HEK293 (cell line): ENCODE data around the gene CENPB.
"Not testable (repeated sequence)": the region's sequence is repeated elsewhere in the genome, so short reads cannot be mapped to it uniquely, and the experiment has no call there.

ENCODE experiments used
- CTCF ChIA-PET: fragments of 350-600 bp; formaldehyde crosslinking; extraction: SDS; loops from one replicate; lab custom pipeline; 2021; ENCODE audit warnings: antibody characterized with exemption; lab: Yijun Ruan, JAX
- POLR2A ChIA-PET: fragments of 300-600 bp; formaldehyde crosslinking; extraction: SDS; loops from one replicate; lab custom pipeline; 2020; ENCODE audit warnings: antibody characterized with exemption, inconsistent platforms; lab: Yijun Ruan, JAX
- H3K27ac ChIP-seq: fragments of 200-500 bp; sonication (Bioruptor generic); 2 replicates; pipeline ENCODE4 v1.5.1; 2014; ENCODE audit warnings: low read depth, low read length, control low read depth, inconsistent platforms; ENCODE audit errors: extremely low read depth
- H3K36me3 ChIP-seq, 2 experiments: fragments of 200-500 bp in 1 of 2; sonication (Bioruptor generic) in 1 of 2; 1 replicate in 1 of 2; 2 replicates in 1 of 2; pipeline ENCODE4 v1.5.1; 2014 to 2017; ENCODE audit warnings: inconsistent platforms in 2 of 2, low read length in 2 of 2; ENCODE audit not compliant: control insufficient read depth in 2 of 2, insufficient read depth in 1 of 2
- H3K4me1 ChIP-seq: fragments of 200-500 bp; sonication (Bioruptor generic); 2 replicates; pipeline ENCODE4 v1.5.1; 2014; ENCODE audit warnings: mild to moderate bottlenecking, low read length, inconsistent platforms; ENCODE audit not compliant: control insufficient read depth, insufficient read depth
- H3K4me3 ChIP-seq: 2 replicates; pipeline ENCODE4 v1.5.1; 2011; ENCODE audit warnings: low read depth, mild to moderate bottlenecking, control low read depth, low read length, moderate library complexity
- H3K9me3 ChIP-seq: fragments of 200-500 bp; sonication (Bioruptor generic); 2 replicates; pipeline ENCODE4 v1.5.1; 2014; ENCODE audit warnings: low read depth, low read length, inconsistent platforms; ENCODE audit not compliant: control insufficient read depth, insufficient read depth
- GLI2 ChIP-seq: fragments of 450-650 bp; formaldehyde crosslinking; IDR thresholded peaks from 2 replicates; pipeline ENCODE4; 2017; ENCODE audit warnings: missing biosample characterization, missing genetic modification characterization, low read depth, borderline replicate concordance
- KLF9 ChIP-seq: fragments of 450-650 bp; formaldehyde crosslinking; IDR thresholded peaks from 2 replicates; pipeline ENCODE4 v1.5.1; 2016; ENCODE audit warnings: missing biosample characterization, missing genetic modification characterization, low read depth
- MYNN ChIP-seq: fragments of 450-650 bp; formaldehyde crosslinking; IDR thresholded peaks from 2 replicates; pipeline ENCODE4 v1.5.1; 2016; ENCODE audit warnings: missing biosample characterization, missing genetic modification characterization, borderline replicate concordance
- SP2 ChIP-seq: fragments of 450-650 bp; formaldehyde crosslinking; IDR thresholded peaks from 2 replicates; pipeline ENCODE4 v1.5.1; 2016; ENCODE audit warnings: missing biosample characterization, missing genetic modification characterization
- ZNF133 ChIP-seq: fragments of 450-650 bp; formaldehyde crosslinking; IDR thresholded peaks from 2 replicates; pipeline ENCODE4 v1.5.1; 2016; ENCODE audit warnings: missing biosample characterization, missing genetic modification characterization
- ZNF221 ChIP-seq: fragments of 450-650 bp; formaldehyde crosslinking; IDR thresholded peaks from 2 replicates; pipeline ENCODE4 v1.5.1; 2017; ENCODE audit warnings: missing biosample characterization, missing genetic modification characterization, borderline replicate concordance
- ZNF223 ChIP-seq: fragments of 450-650 bp; formaldehyde crosslinking; IDR thresholded peaks from 2 replicates; pipeline ENCODE4 v1.5.1; 2016; ENCODE audit warnings: missing biosample characterization, missing genetic modification characterization
- ZNF266 ChIP-seq: fragments of 450-650 bp; formaldehyde crosslinking; IDR thresholded peaks from 2 replicates; pipeline ENCODE4 v1.5.1; 2016; ENCODE audit warnings: missing biosample characterization, missing genetic modification characterization, low read depth
- ZNF274 ChIP-seq, 2 experiments: fragments of 200-500 bp in 1 of 2; fragments of 450-650 bp in 1 of 2; sonication (Bioruptor generic) in 1 of 2; formaldehyde crosslinking in 1 of 2; IDR thresholded peaks; 2 replicates each; pipeline versions ENCODE4 v1.5.1 to v1.6.1; 2014 to 2016; ENCODE audit warnings: borderline replicate concordance in 1 of 2, inconsistent platforms in 1 of 2, low read length in 1 of 2, missing biosample characterization in 1 of 2, missing genetic modification characterization in 1 of 2
- ZNF350 ChIP-seq: fragments of 450-650 bp; formaldehyde crosslinking; IDR thresholded peaks from 2 replicates; pipeline ENCODE4 v1.5.0; 2017; ENCODE audit warnings: missing biosample characterization, mild to moderate bottlenecking, missing genetic modification characterization
- ZNF394 ChIP-seq: fragments of 450-650 bp; formaldehyde crosslinking; IDR thresholded peaks from 2 replicates; pipeline ENCODE4 v1.5.1; 2016; ENCODE audit warnings: missing biosample characterization, missing genetic modification characterization, mild to moderate bottlenecking, moderate library complexity, borderline replicate concordance
- ZNF521 ChIP-seq: fragments of 450-650 bp; formaldehyde crosslinking; IDR thresholded peaks from 2 replicates; pipeline ENCODE4 v1.5.1; 2017; ENCODE audit warnings: missing biosample characterization, mild to moderate bottlenecking, missing genetic modification characterization
- ZNF549 ChIP-seq: fragments of 450-650 bp; IDR thresholded peaks from 2 replicates; pipeline ENCODE4 v1.5.1; 2018; ENCODE audit warnings: missing biosample characterization, missing genetic modification characterization, mild to moderate bottlenecking, inconsistent platforms, moderate library complexity
- ZNF571 ChIP-seq: fragments of 450-650 bp; formaldehyde crosslinking; IDR thresholded peaks from 2 replicates; pipeline ENCODE4 v1.5.0; 2017; ENCODE audit warnings: missing biosample characterization, missing genetic modification characterization
- ZNF610 ChIP-seq: fragments of 450-650 bp; formaldehyde crosslinking; IDR thresholded peaks from 2 replicates; pipeline ENCODE4 v1.5.1; 2016; ENCODE audit warnings: missing biosample characterization, missing genetic modification characterization, borderline replicate concordance
- ZNF624 ChIP-seq: fragments of 450-650 bp; formaldehyde crosslinking; IDR thresholded peaks from 2 replicates; pipeline ENCODE4 v1.5.1; 2017; ENCODE audit warnings: missing biosample characterization, missing genetic modification characterization
- ZNF792 ChIP-seq: fragments of 450-650 bp; formaldehyde crosslinking; IDR thresholded peaks from 2 replicates; pipeline ENCODE4 v1.5.1; 2016; ENCODE audit warnings: missing biosample characterization, missing genetic modification characterization
- TF ChIP-seq, protein P1 (sequence below): fragments of 450-650 bp; formaldehyde crosslinking; IDR thresholded peaks from 2 replicates; pipeline ENCODE4 v1.5.1; 2016; ENCODE audit warnings: missing biosample characterization, missing genetic modification characterization, low read depth
- TF ChIP-seq, protein P2 (sequence below): fragments of 450-650 bp; formaldehyde crosslinking; IDR thresholded peaks from 2 replicates; pipeline ENCODE4 v1.5.1; 2016; ENCODE audit warnings: missing biosample characterization, missing genetic modification characterization
- TF ChIP-seq, protein P3 (sequence below): fragments of 450-650 bp; formaldehyde crosslinking; conservative IDR thresholded peaks from 2 replicates; pipeline ENCODE4 v1.5.1; 2016; ENCODE audit warnings: low read depth, missing biosample characterization, missing genetic modification characterization

The CENPB gene

DNA sequence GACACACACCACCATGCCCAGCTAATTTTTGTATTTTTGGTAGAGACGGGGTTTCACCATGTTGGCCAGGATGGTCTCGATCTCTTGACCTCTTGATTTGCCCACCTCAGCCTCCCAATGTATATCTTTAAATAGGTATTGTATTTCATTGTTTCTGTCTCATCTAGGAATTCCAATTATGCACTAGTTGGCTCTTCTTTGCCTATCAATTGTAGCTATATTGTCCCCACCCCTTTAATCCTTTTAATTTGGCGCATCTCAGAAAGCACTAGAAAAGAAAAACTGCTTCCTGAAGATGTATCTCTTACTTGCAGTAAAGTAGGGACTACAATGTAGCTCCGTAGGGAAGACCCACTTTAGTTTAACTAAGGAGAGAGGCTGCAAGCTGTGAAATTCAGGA, 49.6 kb upstream of the CENPB start:
- TF ChIP-seq SP2 (tag by site-specific recombination) (no peak), ZNF549 (tag by site-specific recombination) (no peak), ZNF266 (no peak), ZNF133 (peak; percentile 97)
- H3K36me3 ChIP-seq, result no peaks in the 10 kb centered on the region; a peak in 1 of 3 replicates
- ChIA-PET POLR2A (no interaction called here), CTCF (interaction anchor here (1.2 to 1.8 kb wide), 3 partner anchors 16 to 236 kb away, joined by 3 to 8 read pairs (median 8); partner anchors contain the start of gene AP5S1)
- H3K4me3 ChIP-seq, result no peak overlapping the region
- H3K9me3 ChIP-seq, result no peaks in the 10 kb centered on the region
- H3K27ac ChIP-seq, result no peak overlapping the region
- H3K4me1 ChIP-seq, result no peaks in the 10 kb centered on the region

DNA sequence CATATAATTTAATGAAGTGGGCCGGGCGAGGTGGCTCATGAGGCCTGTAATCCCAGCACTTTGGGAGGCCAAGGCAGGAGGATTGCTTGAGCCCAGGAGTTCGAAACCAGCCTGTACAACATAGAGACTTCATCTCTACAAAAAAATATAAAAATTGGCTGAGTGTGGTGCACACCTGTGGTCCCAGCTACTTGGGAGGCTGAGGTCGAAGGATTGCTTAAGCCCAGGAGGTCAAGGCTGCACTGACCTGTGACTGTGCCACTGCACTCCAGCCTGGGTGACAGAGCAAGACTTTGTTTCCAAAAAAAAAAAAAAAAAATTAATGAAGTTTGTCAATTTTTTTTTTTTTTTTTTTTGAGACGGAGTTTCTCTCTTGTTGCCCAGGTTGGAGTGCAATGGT, 43.4 kb upstream of the CENPB start:
- not testable (repeated sequence) for H3K27ac ChIP-seq, H3K9me3 ChIP-seq, H3K4me3 ChIP-seq, H3K4me1 ChIP-seq
- POLR2A ChIA-PET, result interaction anchor here (1.2 kb wide), 1 partner anchor 9 kb away, joined by 5 read pairs; the partner anchor contains the start of gene AP5S1
- CTCF ChIA-PET, result interaction anchor here (1.5 to 2.8 kb wide), 2 partner anchors 9 to 12 kb away, joined by 6 to 10 read pairs; partner anchors contain the start of gene AP5S1
- H3K36me3 ChIP-seq, result peaks cover 0 to 32% of the 10 kb centered on the region in 2 experiments; a peak in 2 of 3 replicates

- no peaks in the 10 kb centered on the region for H3K4me1 ChIP-seq
- no peaks in the 10 kb centered on the region for H3K9me3 ChIP-seq
- H3K36me3 ChIP-seq, result peaks cover 5 to 43% of the 10 kb centered on the region in 2 experiments; a peak in 2 of 3 replicates
- ChIA-PET POLR2A (interaction anchor here (1.2 kb wide), 1 partner anchor 8 kb away, joined by 5 read pairs; the partner anchor contains the start of gene AP5S1), CTCF (interaction anchor here (0.6 to 2.8 kb wide), 2 partner anchors 8 to 753 kb away, joined by 5 to 10 read pairs; partner anchors contain the start of gene AP5S1)
- no peak overlapping the region for H3K27ac ChIP-seq
- H3K4me3 ChIP-seq, result no peak overlapping the region
- TF ChIP-seq ZNF274 (IDR thresholded peaks at IDR 0.05; ENCODE audit: low read length) (no peak), ZNF274 (tag by site-specific recombination; IDR thresholded peaks at IDR 0.05; ENCODE audit: borderline replicate concordance) (no peak), ZNF624 (tag by site-specific recombination) (no peak), ZNF221 (tag by site-specific recombination) (no peak)
These were observed 42.3 kb upstream of the CENPB start for GRCh38 chr20:3828798-3829197.

DNA sequence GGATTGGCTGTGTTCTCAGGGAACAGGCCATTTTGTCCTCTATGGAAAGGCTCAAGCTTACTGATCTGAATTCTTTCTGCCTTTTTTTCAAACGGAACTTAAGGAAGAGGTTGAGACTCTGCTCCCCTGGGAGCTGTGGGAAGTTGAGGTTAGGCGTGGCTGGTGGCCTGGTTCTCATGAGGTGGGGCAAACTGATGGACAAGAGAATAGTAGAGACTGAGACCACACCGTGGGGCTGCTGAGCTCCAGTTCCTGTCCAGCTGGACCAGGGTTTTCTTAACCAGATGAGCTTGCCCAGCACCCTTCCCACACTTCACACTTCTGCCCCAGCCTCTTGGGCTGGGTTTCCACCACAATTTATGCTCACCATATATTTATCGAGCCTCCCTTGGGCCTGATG, 39.9 kb upstream of the CENPB start:
- ChIA-PET CTCF (interaction anchor here (0.6 to 1.4 kb wide), 3 partner anchors 29 to 139 kb away, joined by 3 to 4 read pairs (median 3); partner anchors contain the start of gene CENPB), POLR2A (interaction anchor here (0.6 to 0.9 kb wide), 3 partner anchors 26 to 33 kb away, joined by 3 to 4 read pairs (median 3); no protein-coding TSS in a partner anchor)
- Histone ChIP-seq H3K9me3 (no peaks in the 10 kb centered on the region), H3K4me1 (peaks cover 2% of the 10 kb centered on the region; the same call in 1 of the 2 replicates), H3K27ac (no peak overlapping the region), H3K36me3 (peaks cover 9 to 64% of the 10 kb centered on the region in 2 experiments), H3K4me3 (no peak overlapping the region)
- no peak for TF ChIP-seq ZNF521 (tag by site-specific recombination)
- TF ChIP-seq, protein P1, sequence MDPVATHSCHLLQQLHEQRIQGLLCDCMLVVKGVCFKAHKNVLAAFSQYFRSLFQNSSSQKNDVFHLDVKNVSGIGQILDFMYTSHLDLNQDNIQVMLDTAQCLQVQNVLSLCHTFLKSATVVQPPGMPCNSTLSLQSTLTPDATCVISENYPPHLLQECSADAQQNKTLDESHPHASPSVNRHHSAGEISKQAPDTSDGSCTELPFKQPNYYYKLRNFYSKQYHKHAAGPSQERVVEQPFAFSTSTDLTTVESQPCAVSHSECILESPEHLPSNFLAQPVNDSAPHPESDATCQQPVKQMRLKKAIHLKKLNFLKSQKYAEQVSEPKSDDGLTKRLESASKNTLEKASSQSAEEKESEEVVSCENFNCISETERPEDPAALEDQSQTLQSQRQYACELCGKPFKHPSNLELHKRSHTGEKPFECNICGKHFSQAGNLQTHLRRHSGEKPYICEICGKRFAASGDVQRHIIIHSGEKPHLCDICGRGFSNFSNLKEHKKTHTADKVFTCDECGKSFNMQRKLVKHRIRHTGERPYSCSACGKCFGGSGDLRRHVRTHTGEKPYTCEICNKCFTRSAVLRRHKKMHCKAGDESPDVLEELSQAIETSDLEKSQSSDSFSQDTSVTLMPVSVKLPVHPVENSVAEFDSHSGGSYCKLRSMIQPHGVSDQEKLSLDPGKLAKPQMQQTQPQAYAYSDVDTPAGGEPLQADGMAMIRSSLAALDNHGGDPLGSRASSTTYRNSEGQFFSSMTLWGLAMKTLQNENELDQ (tag by site-specific recombination), result no peak
- no peak for TF ChIP-seq GLI2 (tag by site-specific recombination)
- no peak for TF ChIP-seq MYNN
- TF ChIP-seq ZNF394 (tag by site-specific recombination), result no peak
- TF ChIP-seq ZNF350, result no peak
- TF ChIP-seq, protein P2, sequence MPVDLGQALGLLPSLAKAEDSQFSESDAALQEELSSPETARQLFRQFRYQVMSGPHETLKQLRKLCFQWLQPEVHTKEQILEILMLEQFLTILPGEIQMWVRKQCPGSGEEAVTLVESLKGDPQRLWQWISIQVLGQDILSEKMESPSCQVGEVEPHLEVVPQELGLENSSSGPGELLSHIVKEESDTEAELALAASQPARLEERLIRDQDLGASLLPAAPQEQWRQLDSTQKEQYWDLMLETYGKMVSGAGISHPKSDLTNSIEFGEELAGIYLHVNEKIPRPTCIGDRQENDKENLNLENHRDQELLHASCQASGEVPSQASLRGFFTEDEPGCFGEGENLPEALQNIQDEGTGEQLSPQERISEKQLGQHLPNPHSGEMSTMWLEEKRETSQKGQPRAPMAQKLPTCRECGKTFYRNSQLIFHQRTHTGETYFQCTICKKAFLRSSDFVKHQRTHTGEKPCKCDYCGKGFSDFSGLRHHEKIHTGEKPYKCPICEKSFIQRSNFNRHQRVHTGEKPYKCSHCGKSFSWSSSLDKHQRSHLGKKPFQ, result no peak
- no peak for TF ChIP-seq ZNF792 (tag by site-specific recombination)
- no peak for TF ChIP-seq ZNF223 (tag by site-specific recombination)
- TF ChIP-seq, protein P3, sequence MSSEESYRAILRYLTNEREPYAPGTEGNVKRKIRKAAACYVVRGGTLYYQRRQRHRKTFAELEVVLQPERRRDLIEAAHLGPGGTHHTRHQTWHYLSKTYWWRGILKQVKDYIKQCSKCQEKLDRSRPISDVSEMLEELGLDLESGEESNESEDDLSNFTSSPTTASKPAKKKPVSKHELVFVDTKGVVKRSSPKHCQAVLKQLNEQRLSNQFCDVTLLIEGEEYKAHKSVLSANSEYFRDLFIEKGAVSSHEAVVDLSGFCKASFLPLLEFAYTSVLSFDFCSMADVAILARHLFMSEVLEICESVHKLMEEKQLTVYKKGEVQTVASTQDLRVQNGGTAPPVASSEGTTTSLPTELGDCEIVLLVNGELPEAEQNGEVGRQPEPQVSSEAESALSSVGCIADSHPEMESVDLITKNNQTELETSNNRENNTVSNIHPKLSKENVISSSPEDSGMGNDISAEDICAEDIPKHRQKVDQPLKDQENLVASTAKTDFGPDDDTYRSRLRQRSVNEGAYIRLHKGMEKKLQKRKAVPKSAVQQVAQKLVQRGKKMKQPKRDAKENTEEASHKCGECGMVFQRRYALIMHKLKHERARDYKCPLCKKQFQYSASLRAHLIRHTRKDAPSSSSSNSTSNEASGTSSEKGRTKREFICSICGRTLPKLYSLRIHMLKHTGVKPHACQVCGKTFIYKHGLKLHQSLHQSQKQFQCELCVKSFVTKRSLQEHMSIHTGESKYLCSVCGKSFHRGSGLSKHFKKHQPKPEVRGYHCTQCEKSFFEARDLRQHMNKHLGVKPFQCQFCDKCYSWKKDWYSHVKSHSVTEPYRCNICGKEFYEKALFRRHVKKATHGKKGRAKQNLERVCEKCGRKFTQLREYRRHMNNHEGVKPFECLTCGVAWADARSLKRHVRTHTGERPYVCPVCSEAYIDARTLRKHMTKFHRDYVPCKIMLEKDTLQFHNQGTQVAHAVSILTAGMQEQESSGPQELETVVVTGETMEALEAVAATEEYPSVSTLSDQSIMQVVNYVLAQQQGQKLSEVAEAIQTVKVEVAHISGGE (tag by site-specific recombination), result no peak
- no peak for TF ChIP-seq ZNF571 (tag by site-specific recombination)
- TF ChIP-seq KLF9, result no peak
- TF ChIP-seq ZNF610 (tag by site-specific recombination), result no peak
